GM19240 (cell line): ENCODE results near the gene ARHGAP23.
"Not testable (repeated sequence)": the region's sequence is repeated elsewhere in the genome, so short reads cannot be mapped to it uniquely, and the experiment has no call there.

Experiments used
- DNase-seq: peaks from one replicate; pipeline ENCODE4 v3.0.0; 2011; ENCODE audit warnings: low spot score; ENCODE audit not compliant: insufficient read length

ARHGAP23 gene

DNA sequence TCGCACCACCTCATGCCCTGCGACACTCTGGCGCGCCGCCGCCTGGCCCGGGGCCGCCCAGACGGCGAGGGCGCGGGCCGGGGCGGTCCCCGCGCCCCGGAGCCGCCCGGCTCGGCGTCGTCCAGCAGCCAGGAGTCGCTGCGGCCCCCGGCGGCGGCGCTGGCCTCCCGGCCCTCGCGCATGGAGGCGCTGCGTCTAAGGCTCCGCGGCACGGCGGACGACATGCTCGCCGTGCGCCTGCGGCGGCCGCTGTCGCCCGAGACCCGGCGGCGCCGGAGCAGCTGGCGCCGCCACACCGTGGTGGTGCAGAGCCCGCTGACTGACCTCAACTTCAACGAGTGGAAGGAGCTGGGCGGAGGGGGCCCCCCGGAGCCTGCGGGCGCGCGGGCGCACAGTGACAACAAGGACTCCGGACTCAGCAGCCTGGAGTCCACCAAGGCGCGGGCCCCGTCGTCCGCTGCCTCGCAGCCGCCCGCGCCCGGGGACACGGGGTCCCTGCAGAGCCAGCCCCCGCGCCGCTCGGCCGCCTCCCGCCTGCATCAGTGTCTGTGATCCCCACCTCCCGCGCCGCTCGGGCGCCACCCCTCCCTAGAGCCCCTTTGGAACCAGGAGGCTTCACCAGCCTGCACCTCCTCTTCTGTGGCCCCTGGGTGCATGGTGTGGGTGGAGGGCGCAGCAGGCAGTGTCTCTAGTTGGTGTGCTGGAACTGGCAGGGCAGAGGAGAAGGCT, 82.3 kb downstream of the ARHGAP23 start:
- no peak for DNase-seq

DNA sequence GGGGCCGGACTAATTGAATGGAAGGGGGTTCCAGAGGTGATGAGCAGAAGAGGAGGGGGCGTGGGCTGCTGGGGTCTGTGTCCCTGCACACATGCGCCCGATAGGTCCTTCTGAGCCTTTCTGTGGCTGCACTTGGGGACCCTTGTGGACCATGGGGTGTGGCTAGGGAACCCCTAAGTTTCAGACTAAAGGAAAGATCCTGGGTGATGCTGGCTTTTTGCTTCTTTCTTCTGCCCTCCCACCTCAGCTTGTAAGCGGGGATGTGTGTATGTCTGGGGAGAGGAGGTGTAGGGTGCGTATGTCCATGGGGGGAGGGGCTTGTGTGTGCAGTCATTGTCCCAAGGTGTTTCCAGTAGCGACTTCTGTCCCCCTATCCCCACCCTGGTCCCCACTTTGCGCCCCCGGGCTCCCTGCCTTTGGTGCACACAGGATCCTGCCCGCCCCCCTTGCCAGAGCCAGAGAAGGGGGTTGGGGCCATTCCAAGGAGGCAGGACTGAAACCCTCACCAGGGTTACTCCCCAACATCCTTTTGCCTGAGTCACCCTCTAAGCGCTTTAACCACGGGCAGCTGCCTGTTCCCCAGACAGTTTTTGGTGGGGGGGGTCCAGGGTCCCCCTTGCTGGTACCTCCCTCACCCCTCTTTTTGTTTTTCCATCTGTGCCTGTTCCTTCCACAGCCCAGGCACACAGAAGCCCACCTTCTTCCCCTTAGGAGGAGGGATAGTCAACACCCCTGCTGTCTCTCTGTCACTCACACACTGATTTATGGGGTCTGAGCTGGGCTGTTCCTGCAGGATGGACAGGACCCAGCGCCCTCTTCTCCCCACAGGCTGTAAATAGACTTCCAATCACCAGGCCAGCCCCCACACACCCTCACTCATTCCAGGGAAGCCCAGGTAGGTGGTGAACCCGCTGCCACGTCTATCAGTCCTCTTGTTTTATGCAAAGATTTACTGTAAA, 83.2 kb downstream of the ARHGAP23 start:
- DNase-seq = no peak

DNA sequence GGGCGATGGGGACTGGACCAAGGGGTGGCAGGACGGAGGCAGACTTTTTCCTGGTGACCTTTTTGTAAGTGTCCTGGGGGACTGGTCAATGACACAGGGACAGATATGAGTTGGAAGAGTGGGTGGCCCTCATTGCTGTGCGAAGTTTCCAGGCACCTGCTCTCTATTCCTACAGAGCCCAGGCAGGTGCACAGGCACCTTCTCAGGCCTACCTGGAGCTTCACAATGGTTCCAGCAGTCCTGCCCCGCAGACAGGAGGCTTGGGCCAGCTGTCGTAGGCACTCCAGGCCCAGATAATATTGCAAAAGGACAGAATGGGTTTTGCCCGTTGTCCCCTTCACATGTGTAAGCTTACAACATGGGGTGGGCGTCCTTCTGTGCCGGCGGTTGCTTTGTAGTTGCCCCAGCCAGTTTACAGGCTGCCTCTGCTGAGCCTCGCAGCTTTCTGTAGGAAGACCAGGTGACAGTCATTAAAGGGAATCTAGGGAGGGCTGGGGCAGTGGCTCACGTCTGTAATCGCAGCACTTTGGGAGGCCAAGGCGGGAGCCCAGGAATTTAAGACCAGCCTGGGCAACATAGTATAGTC, 84.3 kb downstream of the ARHGAP23 start:
- DNase-seq = no peak

- not testable (repeated sequence) for DNase-seq
These were observed 98.3 kb downstream of the ARHGAP23 start for GRCh38 chr17:38526526-38526925.

GRCh38 chr17:38528141-38528540, 99.9 kb downstream of the ARHGAP23 start:
- not testable (repeated sequence) for DNase-seq

DNA sequence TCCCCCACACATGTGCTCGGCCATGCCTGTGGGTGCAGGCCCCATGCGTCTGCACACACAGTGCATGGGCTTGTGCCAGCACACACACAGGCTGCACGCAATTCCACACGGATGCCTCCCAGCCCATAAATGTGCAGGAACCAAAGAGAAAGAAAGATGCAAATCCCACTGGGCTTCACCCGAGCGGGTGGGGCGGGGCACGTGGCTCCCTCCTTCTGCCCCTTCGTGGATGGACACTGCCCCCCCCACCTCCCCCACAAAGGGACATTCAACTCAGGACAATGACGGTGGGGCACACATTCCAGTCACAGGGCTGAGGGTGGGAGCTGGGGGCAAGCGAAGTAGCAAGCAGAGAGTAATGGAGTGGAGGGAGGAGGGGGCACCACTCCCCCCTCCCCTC, 102.6 kb downstream of the ARHGAP23 start:
- DNase-seq = not testable (repeated sequence)

DNA sequence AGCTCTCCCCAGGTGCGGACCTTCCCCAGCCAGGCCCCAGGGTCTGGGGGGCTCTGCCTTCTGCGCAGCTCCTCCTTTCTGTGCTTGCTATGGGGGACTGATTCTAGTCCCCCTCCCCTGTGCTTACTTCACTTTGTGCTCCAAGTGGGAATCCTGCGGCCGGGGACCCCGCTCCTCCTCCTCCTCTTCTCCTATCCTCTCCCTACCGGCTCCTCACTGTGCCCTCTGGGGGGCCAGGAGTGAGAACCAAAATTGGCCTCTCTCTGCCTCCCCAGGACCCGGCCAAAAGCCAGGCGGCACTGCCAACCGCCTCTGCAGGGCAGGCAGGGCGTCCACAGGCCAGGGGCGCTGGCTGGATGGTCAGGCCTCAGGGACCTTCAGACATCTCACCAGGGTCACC, 103.5 kb downstream of the ARHGAP23 start:
- DNase-seq = not testable (repeated sequence)

GRCh38 chr17:38532451-38532850, 104.2 kb downstream of the ARHGAP23 start:
- no peak for DNase-seq

DNA sequence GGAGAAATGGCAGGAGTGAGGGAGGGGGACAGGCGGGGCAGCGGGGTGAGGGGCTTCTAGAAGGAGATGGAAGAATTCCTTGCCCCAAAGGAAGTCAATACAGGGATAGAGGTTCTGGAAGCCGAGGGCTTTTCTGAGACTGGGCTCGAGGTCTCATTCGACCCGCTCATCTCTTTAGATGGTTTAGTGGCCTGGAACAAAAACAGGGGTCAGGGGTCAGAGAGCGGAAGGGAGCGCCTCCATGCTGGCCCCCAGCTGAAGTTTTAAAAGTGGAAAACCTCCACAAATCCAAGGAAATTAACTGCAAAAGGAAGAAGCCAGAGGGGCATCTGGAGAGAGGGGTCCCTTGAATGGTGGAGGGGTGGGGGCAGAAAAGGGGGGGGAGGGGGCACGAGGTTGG, 105.0 kb downstream of the ARHGAP23 start:
- no peak for DNase-seq

- no peak for DNase-seq
These were observed 105.7 kb downstream of the ARHGAP23 start for GRCh38 chr17:38533866-38534497.

DNA sequence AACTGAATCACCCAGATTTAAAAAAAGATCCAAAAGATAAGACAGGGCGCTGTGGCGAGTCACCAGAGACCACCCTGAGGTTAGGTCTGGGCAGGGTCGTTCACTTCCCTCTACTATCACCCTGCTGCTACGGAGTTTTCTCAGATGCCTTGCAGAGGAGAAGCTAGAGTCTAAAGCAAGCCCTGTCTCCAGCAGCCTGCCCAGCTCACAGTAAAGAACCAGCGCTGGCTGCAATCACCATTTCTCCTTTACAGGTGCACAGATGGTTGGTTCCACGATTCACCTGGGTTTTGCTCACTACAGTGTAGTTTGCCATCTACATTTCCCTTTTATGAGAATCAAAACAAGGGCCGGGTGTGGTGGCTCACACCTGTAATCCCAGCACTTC, 106.2 kb downstream of the ARHGAP23 start:
- DNase-seq = no peak

DNA sequence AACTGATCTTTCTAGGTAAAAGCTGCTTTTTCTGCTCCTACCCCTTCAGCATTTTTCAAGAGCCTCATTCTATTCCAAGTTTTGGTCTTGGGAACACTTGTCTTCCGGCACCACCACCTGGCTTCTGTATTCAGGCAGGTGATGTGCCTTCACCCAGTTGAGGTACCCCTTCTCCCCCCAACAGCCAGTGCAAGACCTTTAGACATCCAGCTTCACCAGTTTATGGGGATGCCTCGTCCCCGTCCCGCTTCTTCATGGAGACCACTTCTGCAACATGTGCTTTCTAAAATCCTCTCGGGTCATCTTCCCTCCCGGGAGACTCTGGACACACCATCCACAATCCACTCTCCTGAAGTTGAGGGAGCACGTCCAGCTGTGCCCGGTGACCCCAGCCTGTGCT, 107.6 kb downstream of the ARHGAP23 start:
- no peak for DNase-seq

DNA sequence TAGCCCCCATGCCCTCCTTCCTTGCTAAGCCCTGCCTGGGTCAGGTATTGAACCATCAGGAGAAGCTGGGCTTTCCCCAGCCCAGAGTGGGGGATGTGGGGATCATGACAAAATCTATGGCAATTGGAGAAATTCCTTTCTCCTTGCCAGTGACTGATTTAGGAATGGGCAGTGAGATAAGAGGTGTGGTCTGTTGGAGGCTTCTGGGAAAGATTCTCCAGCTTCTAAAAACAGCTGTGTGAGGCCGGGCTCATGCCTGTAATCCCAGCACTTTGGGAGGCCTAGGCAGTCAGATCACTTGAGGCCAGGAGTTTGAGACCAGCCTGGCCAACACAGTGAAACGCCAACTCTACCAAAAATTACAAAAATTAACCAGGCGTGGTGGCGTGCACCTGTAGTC, 108.4 kb downstream of the ARHGAP23 start:
- no peak for DNase-seq

DNA sequence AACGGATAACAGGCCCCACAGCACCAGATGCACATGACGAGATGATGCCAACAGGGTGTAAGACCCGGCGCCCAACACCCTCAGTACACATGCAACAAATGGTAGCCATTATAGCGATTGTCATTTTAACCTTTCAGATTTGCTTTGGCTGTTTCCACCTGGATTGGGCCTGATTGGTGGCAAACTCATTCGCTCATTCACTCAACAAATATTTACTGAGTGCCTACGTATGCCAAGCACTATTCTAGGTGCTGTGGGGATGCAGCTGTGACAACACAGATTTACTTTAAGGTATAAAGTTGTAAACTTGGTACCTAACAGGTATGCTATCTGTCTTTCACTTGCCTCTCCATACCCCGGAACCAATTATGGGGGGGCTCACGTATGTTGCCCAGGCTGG, 110.6 kb downstream of the ARHGAP23 start:
- no peak for DNase-seq

GRCh38 chr17:38539386-38539785, 111.1 kb downstream of the ARHGAP23 start:
- DNase-seq = no peak

DNA sequence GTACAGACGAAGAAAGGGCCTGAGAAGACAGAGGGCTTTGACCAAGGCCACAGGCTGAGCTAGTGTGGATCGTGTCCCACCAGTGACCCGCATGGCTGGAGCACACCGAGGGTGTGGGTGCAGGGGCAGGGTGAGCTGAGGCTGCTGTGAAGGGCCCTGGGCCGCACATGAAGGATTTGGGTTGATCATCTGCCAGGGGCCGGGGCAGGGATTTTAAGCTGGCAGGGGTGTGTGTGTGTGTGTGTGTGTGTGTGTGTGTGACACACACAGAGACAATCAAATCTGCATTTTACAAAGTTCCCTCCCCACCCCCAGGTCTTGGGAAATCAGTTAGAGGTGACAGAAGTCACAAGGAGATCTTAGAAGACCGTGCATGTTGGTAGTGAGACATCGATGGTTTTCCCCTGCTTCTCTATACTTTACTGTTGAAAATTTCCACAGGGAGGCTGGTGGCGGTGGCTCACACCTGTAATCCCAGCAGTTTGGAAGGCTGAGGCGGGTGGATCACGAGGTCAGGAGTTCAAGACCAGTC, 112.3 kb downstream of the ARHGAP23 start:
- DNase-seq = no peak

GRCh38 chr17:38541281-38541680, 113.0 kb downstream of the ARHGAP23 start:
- no peak for DNase-seq

- no peak for DNase-seq
These were observed 114.0 kb downstream of the ARHGAP23 start for GRCh38 chr17:38542286-38542685.

GRCh38 chr17:38543403-38544174, 115.3 kb downstream of the ARHGAP23 start:
- no peak for DNase-seq

DNA sequence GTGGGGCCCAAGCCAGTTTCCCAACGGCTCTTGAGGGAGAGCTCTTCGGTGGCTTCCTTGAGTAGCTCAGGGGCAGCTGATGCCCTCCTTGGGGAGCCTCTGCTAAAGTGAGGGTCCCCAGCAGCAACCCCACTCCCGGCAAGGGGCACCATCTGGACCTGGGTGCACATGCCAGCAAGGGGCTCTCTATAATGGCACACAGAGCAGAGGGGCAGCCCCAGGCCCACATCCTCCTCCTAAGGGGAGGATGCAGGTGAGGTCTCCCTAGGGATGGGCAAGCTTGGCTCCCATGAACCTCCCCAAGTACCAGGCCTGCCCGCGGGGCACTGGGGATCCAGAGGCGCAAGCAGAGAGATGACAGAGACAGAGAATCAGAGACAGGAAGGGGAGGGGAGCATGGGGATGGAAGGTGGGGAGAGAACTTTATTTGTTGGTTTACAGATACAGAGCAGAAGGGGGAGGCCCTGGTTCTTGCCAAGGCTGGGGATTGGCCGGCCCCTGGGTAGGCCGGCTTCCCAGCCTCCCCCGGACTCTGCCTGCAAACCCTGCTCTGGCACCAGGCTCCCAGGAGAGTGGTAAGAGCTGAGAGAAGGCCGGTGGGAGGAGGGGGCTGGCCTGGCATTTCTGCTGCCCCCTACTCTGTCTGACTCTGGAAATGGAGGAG, 116.0 kb downstream of the ARHGAP23 start:
- no peak for DNase-seq
